ENCODE measurements around the gene ANKS6.
"Not testable (repeated sequence)": the region's sequence is repeated elsewhere in the genome, so short reads cannot be mapped to it uniquely, and the experiment has no call there.

ANKS6 gene

DNA sequence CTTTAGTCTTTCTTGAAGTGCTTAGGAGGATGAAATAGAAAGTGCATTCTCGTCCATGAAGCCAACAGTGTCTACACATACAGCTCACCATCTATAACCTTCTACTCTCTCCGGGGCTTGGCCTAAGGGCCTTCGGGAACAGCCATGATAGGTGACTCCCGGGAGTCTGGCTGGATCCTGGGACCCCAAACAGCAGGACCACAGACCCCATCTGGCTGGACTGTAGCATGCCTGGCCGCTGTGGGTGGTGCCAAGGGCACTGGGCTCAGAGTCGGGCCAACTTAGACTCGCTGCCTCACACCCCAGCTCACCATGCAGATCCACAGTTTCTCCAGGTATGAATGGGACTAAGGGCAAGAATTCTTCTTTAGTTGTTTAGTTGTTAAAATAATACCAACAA is 104.0 kb downstream of the ANKS6 start:
- no peak for DNase-seq

DNA sequence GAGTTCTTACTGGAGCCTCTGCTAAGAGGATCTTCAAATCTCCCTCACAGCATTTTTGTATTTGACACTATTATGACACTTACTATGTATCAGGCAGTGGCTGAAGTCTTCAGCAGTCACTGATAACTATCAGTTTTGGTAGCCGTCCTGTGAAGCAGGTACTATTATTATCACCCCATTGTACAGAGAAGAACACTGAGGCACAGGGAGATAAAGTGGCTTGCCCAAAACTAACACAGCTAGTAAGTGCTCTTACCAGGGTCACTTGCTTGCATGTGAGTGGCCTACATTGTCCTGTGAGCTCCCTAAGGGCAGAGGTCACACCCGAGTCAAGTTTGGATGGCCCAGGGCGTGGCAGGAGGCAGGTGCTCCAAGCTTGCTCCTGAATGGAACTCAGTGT is 104.5 kb downstream of the ANKS6 start:
- DNase-seq: no peak

DNA sequence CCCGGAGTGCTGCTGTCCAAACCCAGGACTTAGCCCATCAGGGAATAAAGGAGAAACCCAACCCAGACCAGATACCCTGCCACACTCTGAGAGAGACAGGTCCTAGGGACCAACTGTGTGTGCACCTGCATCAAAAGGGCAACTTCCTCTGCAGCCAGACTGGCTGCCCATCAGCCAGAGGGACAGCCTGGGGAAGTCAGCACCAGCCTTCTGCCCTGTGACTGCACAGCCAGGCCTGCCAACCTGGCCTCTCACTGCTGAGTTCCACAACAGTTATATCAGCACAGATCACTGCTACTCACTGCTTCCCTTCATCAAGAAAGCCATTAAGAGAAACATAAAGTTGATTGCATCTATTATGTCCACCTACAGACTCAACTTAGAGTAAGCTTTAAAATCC is 105.7 kb downstream of the ANKS6 start:
- no peak for DNase-seq

DNA sequence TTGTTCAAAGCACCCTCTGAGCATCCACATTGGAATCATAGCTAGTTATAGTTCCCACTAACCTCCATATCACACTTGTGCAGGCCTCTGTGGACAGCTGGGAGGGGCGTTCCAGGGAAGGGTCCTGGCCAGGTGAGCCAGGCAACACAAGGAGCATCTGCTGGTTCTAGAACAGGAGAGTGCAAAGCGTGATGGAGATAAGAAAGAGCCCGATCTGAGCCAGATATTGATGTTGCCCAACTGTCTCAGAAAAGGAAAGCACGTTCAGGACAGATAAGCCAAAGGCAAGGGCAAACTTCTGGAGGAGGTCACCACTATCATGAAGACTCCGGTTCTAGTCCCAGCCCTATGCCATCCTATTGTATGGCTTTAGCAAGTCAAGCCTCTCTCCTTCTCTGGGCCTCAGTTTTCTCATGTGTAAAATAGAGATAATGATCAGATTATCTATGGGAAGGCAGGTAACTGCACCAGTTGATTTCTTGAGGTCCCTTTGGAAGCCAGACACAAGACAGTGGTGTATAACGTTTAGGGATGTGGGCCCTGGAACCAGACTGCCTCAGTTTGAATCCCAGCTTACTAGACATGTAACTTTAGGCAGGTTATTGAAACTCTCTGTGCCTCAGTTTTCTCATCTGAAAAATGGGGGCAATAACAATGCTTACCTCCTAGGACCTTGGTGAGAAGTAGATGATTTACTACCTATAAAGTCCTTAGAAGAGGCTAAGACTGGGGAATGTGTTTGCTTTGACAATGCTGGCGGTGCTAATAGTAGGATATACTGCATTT is 107.5 kb downstream of the ANKS6 start:
- no peak for DNase-seq

DNA sequence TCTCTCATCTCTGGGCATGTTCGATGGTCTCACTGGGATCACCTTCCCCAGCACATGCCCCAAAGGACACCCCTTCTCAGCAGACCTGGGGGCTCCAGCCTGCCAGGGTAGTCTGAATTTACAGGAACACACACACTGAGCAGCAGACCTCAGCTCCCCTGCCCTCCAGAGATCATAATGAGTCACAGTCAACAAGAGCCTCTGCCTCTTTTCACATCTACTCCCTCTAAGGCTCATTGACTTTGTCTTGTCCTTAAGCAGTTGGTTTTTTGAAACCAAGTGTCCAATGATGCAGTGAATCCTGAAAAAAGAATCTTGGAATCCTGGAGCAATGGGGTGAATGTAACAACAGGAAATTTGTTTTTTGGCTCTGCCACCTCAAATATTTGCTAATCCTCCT is 108.4 kb downstream of the ANKS6 start:
- DNase-seq: no peak

DNA sequence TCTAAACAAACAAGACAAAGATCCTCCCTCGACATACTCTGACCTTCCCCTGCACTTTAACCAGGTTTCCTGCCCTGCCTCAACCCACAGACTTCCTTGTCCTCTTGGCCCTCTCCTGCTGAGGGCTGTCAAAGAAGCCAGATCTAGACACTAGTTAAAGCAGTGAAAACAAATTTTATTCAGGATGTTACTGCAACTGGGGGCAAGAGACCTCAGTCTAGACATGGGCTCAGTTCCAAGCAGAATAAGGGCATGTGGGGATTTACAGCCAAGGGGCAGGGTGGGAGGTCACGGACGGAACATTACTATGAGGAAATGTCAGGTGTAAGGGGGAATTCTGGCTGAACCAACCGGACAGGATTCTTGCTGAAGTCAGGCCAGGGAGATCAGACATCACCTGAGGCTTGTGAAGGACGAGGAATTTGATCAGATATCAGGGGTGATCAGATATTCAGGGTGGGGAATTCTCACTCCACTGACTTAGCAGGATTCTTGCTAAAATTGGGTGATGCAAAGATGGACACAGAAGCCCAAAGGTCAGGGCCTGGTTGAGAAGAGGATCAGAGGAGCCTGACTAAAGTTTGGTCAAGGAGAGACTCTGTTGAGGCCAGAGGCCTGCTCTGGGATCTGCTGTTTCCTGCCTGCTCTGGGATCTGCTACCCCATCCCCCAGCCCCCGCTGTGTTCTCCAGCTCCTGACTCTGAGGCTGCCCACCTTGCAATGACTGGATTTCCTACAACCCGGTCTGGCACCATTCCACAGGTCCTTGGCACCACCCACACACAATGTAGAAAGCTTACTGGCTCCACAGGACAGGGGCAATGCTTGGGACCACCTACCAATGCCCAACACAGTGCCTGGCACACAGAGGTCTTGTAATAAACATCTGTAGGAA is 109.1 kb downstream of the ANKS6 start:
- no peak for DNase-seq

DNA sequence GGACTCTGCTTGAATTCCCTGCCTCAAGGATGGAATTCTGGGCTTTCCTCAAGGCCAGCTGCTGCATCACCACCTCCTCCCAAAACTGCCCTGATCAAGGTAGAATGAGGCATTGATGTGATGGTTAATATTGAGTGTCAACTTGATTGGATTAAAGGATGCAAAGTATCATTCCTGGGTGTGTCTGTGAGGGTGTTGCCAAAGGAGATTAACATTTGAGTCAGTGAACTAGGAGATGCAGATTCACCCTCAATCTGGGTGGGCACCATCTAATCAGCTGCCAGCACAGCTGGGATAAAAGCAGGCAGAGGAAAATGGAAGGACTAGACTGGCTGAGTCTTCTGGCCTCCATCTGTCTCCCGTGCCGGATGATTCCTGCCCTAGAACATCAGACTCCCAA is 111.5 kb downstream of the ANKS6 start:
- not testable (repeated sequence) for DNase-seq

All from NCI-H2171 treated with DMSO at 0.1 percent for 48 hours (cell line).